ENCODE data around the gene SAMD11. TPM values are rescaled to one million over a fixed set of nuclear protein-coding genes. Genes with fewer than 3 reads are reported as not detected.

The SAMD11 gene
- total and polyA plus RNA-seq, 5 donors from 2014 or later = 0.14 to 0.31 TPM; not detected in 3

- no peaks in the 10 kb centered on the region for H3K27me3 Mint-ChIP-seq
- ATAC-seq (ENCODE audit: low read depth in 2 of 2) (no peak), DNase-seq (no peak)
- no peaks in the 10 kb centered on the region for H3K27me3 ChIP-seq (ENCODE audit: control insufficient read depth, insufficient read depth, low read length)
- H3K4me3 Mint-ChIP-seq = peak overlapping the region in 1 of 4 donors; percentile 56
- H3K36me3 ChIP-seq (ENCODE audit: control insufficient read depth, insufficient read depth, low read length) = peaks cover 73% of the 10 kb centered on the region
- H3K4me3 ChIP-seq (ENCODE audit: low read depth, low read length) = no peak overlapping the region
- H3K27ac Mint-ChIP-seq = no peak overlapping the region
- no peaks in the 10 kb centered on the region for H3K9me3 ChIP-seq (ENCODE audit: control insufficient read depth in 2 of 2, low read length in 2 of 2)
- H3K27ac ChIP-seq (ENCODE audit: insufficient read depth, low read length, poor library complexity, severe bottlenecking) = no peak overlapping the region
- H3K36me3 Mint-ChIP-seq = peaks cover 54% of the 10 kb centered on the region
- H3K9me3 Mint-ChIP-seq = peaks cover 0 to 1% (median 0%) of the 10 kb centered on the region in 7 donors
- H3K4me1 ChIP-seq (ENCODE audit: control insufficient read depth, insufficient read depth, low read length, poor library complexity, severe bottlenecking) = no peaks in the 10 kb centered on the region
- peaks cover 0 to 10% (median 4%) of the 10 kb centered on the region in 4 donors for H3K4me1 Mint-ChIP-seq
Observed at GRCh38 chr1:950268-950667, 26.5 kb downstream of the SAMD11 start.

GRCh38 chr1:950881-951280 lies 27.2 kb downstream of the SAMD11 start:
- H3K27me3 Mint-ChIP-seq = no peaks in the 10 kb centered on the region
- Histone ChIP-seq H3K27me3 (ENCODE audit: control insufficient read depth, insufficient read depth, low read length) (no peaks in the 10 kb centered on the region), H3K4me1 (ENCODE audit: control insufficient read depth, insufficient read depth, low read length, poor library complexity, severe bottlenecking) (no peaks in the 10 kb centered on the region), H3K36me3 (ENCODE audit: control insufficient read depth, insufficient read depth, low read length) (peaks cover 79% of the 10 kb centered on the region), H3K9me3 (ENCODE audit: control insufficient read depth in 2 of 2, low read length in 2 of 2) (no peaks in the 10 kb centered on the region), H3K4me3 (ENCODE audit: low read depth, low read length) (no peak overlapping the region), H3K27ac (ENCODE audit: insufficient read depth, low read length, poor library complexity, severe bottlenecking) (no peak overlapping the region)
- peaks cover 0 to 11% (median 5%) of the 10 kb centered on the region in 4 donors for H3K4me1 Mint-ChIP-seq
- H3K36me3 Mint-ChIP-seq = peaks cover 50% of the 10 kb centered on the region
- peak overlapping the region in 1 of 4 donors; percentile 56 for H3K4me3 Mint-ChIP-seq
- H3K27ac Mint-ChIP-seq = no peak overlapping the region
- peaks cover 0 to 1% (median 0%) of the 10 kb centered on the region in 7 donors for H3K9me3 Mint-ChIP-seq
- ATAC-seq (ENCODE audit: low read depth in 2 of 2) (no peak), DNase-seq (no peak)

DNA sequence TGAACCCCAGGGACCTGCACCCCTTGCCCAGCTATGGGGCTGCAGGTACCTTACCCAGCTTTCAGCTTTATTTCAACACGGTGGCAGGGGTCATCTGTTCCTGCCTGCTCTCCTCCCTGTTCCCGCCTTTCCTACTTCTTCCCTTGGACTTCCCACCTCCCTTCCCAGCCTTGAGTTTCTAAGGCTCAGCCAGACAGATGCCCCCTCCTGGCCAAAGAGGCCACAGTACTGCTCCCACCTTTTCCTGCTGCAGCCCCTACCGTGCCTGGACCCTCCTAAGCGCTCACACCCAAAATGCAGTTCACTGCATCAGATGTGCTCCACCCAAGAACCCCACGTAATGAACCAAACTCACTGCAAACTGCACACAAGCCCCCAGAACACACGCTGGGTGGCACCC lies 27.6 kb downstream of the SAMD11 start:
- H3K27ac ChIP-seq (ENCODE audit: insufficient read depth, low read length, poor library complexity, severe bottlenecking) = no peak overlapping the region
- no peak for ATAC-seq (ENCODE audit: low read depth in 2 of 2)
- Mint-ChIP-seq H3K9me3 (peaks cover 0 to 1% (median 0%) of the 10 kb centered on the region in 7 donors), H3K4me3 (peak overlapping the region in 1 of 4 donors; percentile 60), H3K27ac (no peak overlapping the region), H3K4me1 (peaks cover 0 to 11% (median 5%) of the 10 kb centered on the region in 4 donors), H3K27me3 (no peaks in the 10 kb centered on the region), H3K36me3 (peaks cover 48% of the 10 kb centered on the region)
- no peaks in the 10 kb centered on the region for H3K27me3 ChIP-seq (ENCODE audit: control insufficient read depth, insufficient read depth, low read length)
- no peaks in the 10 kb centered on the region for H3K4me1 ChIP-seq (ENCODE audit: control insufficient read depth, insufficient read depth, low read length, poor library complexity, severe bottlenecking)
- DNase-seq = no peak
- H3K4me3 ChIP-seq (ENCODE audit: low read depth, low read length) = no peak overlapping the region
- peaks cover 84% of the 10 kb centered on the region for H3K36me3 ChIP-seq (ENCODE audit: control insufficient read depth, insufficient read depth, low read length)
- no peaks in the 10 kb centered on the region for H3K9me3 ChIP-seq (ENCODE audit: control insufficient read depth in 2 of 2, low read length in 2 of 2)

GRCh38 chr1:952201-952600 lies 28.5 kb downstream of the SAMD11 start:
- Mint-ChIP-seq H3K36me3 (peaks cover 45% of the 10 kb centered on the region), H3K27ac (no peak overlapping the region), H3K4me3 (no peak overlapping the region), H3K4me1 (peaks cover 0 to 12% (median 5%) of the 10 kb centered on the region in 4 donors), H3K27me3 (no peaks in the 10 kb centered on the region), H3K9me3 (peaks cover 0 to 1% (median 0%) of the 10 kb centered on the region in 7 donors)
- no peaks in the 10 kb centered on the region for H3K9me3 ChIP-seq (ENCODE audit: control insufficient read depth in 2 of 2, low read length in 2 of 2)
- no peak for ATAC-seq (ENCODE audit: low read depth in 2 of 2)
- no peak for DNase-seq
- peaks cover 83% of the 10 kb centered on the region for H3K36me3 ChIP-seq (ENCODE audit: control insufficient read depth, insufficient read depth, low read length)
- no peak overlapping the region for H3K27ac ChIP-seq (ENCODE audit: insufficient read depth, low read length, poor library complexity, severe bottlenecking)
- peaks cover 2% of the 10 kb centered on the region for H3K4me1 ChIP-seq (ENCODE audit: control insufficient read depth, insufficient read depth, low read length, poor library complexity, severe bottlenecking)
- no peak overlapping the region for H3K4me3 ChIP-seq (ENCODE audit: low read depth, low read length)
- H3K27me3 ChIP-seq (ENCODE audit: control insufficient read depth, insufficient read depth, low read length) = no peaks in the 10 kb centered on the region

DNA sequence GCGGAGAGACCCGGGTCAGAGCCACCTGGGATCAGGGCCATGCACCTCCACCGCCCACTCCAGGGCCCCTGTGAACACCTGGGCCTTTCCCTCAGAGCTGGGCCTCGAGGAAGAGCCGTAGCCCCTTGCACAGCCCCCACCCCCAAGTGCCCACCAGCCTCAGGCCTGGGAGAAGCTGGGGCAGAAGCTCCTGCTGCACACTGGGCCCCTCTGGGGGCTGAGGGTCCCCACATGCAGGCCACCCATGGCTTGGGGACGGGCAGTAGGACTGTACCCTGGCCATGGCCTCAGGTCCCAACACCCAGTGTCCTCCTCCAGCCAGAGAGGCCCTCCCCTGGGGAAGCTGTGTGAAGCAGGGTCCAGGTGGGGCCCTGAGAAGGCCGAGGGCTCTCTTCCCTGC lies 28.9 kb downstream of the SAMD11 start:
- no peak overlapping the region for H3K4me3 ChIP-seq (ENCODE audit: low read depth, low read length)
- H3K4me3 Mint-ChIP-seq = no peak overlapping the region
- H3K36me3 ChIP-seq (ENCODE audit: control insufficient read depth, insufficient read depth, low read length) = peaks cover 79% of the 10 kb centered on the region
- peaks cover 6% of the 10 kb centered on the region for H3K4me1 ChIP-seq (ENCODE audit: control insufficient read depth, insufficient read depth, low read length, poor library complexity, severe bottlenecking)
- H3K27ac Mint-ChIP-seq = no peak overlapping the region
- no peak overlapping the region for H3K27ac ChIP-seq (ENCODE audit: insufficient read depth, low read length, poor library complexity, severe bottlenecking)
- DNase-seq = no peak
- ATAC-seq (ENCODE audit: low read depth in 2 of 2) = no peak
- no peaks in the 10 kb centered on the region for H3K9me3 ChIP-seq (ENCODE audit: control insufficient read depth in 2 of 2, low read length in 2 of 2)
- H3K36me3 Mint-ChIP-seq = peaks cover 45% of the 10 kb centered on the region
- H3K4me1 Mint-ChIP-seq = peaks cover 0 to 16% (median 8%) of the 10 kb centered on the region in 4 donors
- H3K27me3 ChIP-seq (ENCODE audit: control insufficient read depth, insufficient read depth, low read length) = no peaks in the 10 kb centered on the region
- peaks cover 0 to 1% (median 0%) of the 10 kb centered on the region in 7 donors for H3K9me3 Mint-ChIP-seq
- no peaks in the 10 kb centered on the region for H3K27me3 Mint-ChIP-seq

DNA sequence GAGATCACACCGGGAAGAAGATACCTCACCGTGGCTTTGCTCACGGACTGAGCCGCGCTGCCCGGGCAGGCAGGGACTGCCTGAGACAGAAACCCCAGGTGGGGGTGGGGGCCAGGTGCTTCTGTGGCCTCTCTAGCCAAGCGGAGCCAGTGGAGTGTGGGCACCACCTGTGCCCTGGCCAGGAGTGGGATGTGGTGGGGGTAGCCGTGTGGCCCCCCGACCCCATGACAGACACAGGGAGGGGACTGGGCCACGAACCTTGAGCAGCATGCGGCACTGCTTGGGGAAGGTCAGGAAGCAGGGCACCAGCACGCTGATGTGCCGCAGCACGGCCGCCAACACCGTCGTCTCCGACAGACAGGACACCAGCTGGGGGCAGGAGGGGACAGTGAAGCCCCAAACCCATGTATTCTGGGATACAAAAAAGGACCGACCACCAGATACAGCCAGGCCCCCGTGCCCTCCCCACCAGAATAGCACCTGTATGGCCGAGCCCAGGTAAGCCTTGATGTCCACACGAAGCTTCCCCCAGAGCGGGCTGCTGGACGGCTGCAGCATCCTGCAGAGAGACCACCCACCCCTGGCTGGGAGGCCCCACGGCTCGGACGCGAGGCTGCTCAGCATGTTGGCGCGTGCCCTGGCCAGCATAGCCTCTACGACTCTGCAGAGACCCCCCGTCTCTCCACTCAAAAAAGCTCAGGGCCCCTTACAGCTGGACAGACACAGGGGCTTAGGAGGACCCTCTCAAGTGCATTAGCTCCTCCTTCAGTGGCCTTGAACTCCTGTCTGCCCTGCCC lies 30.0 kb downstream of the SAMD11 start:
- no peak overlapping the region for H3K27ac Mint-ChIP-seq
- Histone ChIP-seq H3K4me3 (ENCODE audit: low read depth, low read length) (no peak overlapping the region), H3K4me1 (ENCODE audit: control insufficient read depth, insufficient read depth, low read length, poor library complexity, severe bottlenecking) (peaks cover 17% of the 10 kb centered on the region), H3K27ac (ENCODE audit: insufficient read depth, low read length, poor library complexity, severe bottlenecking) (no peak overlapping the region), H3K27me3 (ENCODE audit: control insufficient read depth, insufficient read depth, low read length) (no peaks in the 10 kb centered on the region), H3K9me3 (ENCODE audit: control insufficient read depth in 2 of 2, low read length in 2 of 2) (no peaks in the 10 kb centered on the region), H3K36me3 (ENCODE audit: control insufficient read depth, insufficient read depth, low read length) (peaks cover 72% of the 10 kb centered on the region)
- peaks cover 0 to 1% (median 0%) of the 10 kb centered on the region in 7 donors for H3K9me3 Mint-ChIP-seq
- no peak for DNase-seq
- H3K36me3 Mint-ChIP-seq = peaks cover 47% of the 10 kb centered on the region
- ATAC-seq (ENCODE audit: low read depth in 2 of 2) = no peak
- H3K4me1 Mint-ChIP-seq = peaks cover 0 to 26% (median 12%) of the 10 kb centered on the region in 4 donors
- H3K4me3 Mint-ChIP-seq = no peak overlapping the region
- H3K27me3 Mint-ChIP-seq = no peaks in the 10 kb centered on the region

DNA sequence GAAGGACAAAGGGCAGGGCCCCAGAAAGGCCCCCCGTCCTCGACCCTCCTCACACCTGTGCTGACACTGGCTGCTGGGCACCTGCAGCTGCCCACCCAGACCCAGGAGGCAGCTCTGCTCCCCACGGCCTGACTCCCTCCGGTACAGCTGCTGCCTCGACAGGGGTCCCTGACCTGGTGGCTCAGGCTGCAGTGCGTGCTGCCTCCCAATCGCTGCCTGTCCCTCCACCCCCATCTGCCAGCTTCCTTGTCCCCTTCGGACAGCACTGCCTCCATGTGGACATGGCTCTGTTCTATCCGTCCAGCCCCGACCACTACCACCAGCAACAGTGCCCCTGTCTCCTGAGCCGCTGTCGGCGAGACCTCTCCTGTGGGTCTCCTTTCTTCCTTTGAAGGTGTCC lies 31.2 kb downstream of the SAMD11 start:
- DNase-seq (no peak), ATAC-seq (ENCODE audit: low read depth in 2 of 2) (no peak)
- H3K27me3 ChIP-seq (ENCODE audit: control insufficient read depth, insufficient read depth, low read length) = no peaks in the 10 kb centered on the region
- Mint-ChIP-seq H3K9me3 (peaks cover 0 to 1% (median 0%) of the 10 kb centered on the region in 7 donors), H3K4me3 (no peak overlapping the region), H3K36me3 (peaks cover 40% of the 10 kb centered on the region), H3K27me3 (no peaks in the 10 kb centered on the region), H3K27ac (no peak overlapping the region), H3K4me1 (peaks cover 0 to 30% (median 11%) of the 10 kb centered on the region in 4 donors)
- H3K4me3 ChIP-seq (ENCODE audit: low read depth, low read length) = no peak overlapping the region
- H3K4me1 ChIP-seq (ENCODE audit: control insufficient read depth, insufficient read depth, low read length, poor library complexity, severe bottlenecking) = peaks cover 24% of the 10 kb centered on the region
- H3K27ac ChIP-seq (ENCODE audit: insufficient read depth, low read length, poor library complexity, severe bottlenecking) = no peak overlapping the region
- peaks cover 61% of the 10 kb centered on the region for H3K36me3 ChIP-seq (ENCODE audit: control insufficient read depth, insufficient read depth, low read length)
- H3K9me3 ChIP-seq (ENCODE audit: control insufficient read depth in 2 of 2, low read length in 2 of 2) = no peaks in the 10 kb centered on the region

GRCh38 chr1:955474-955873 lies 31.8 kb downstream of the SAMD11 start:
- Histone ChIP-seq H3K36me3 (ENCODE audit: control insufficient read depth, insufficient read depth, low read length) (peaks cover 55% of the 10 kb centered on the region), H3K9me3 (ENCODE audit: control insufficient read depth in 2 of 2, low read length in 2 of 2) (no peaks in the 10 kb centered on the region), H3K27ac (ENCODE audit: insufficient read depth, low read length, poor library complexity, severe bottlenecking) (no peak overlapping the region), H3K27me3 (ENCODE audit: control insufficient read depth, insufficient read depth, low read length) (no peaks in the 10 kb centered on the region), H3K4me1 (ENCODE audit: control insufficient read depth, insufficient read depth, low read length, poor library complexity, severe bottlenecking) (peaks cover 29% of the 10 kb centered on the region), H3K4me3 (ENCODE audit: low read depth, low read length) (no peak overlapping the region)
- H3K9me3 Mint-ChIP-seq = peaks cover 0 to under 1% (median 0%) of the 10 kb centered on the region in 7 donors
- no peaks in the 10 kb centered on the region for H3K27me3 Mint-ChIP-seq
- DNase-seq (no peak), ATAC-seq (ENCODE audit: low read depth in 2 of 2) (no peak)
- H3K4me1 Mint-ChIP-seq = peaks cover 0 to 32% (median 11%) of the 10 kb centered on the region in 4 donors
- H3K27ac Mint-ChIP-seq = no peak overlapping the region
- peaks cover 35% of the 10 kb centered on the region for H3K36me3 Mint-ChIP-seq
- H3K4me3 Mint-ChIP-seq = no peak overlapping the region
